RWPE1 (cell line): ENCODE results near the gene EXOC7.

Source experiments
- CTCF ChIA-PET: fragments of 350-600 bp; sonication (Branson Sonifier 250); formaldehyde crosslinking; extraction: SDS; loops from one replicate; lab custom pipeline; 2021; lab: Yijun Ruan, JAX
- POLR2A ChIA-PET: fragments of 400-600 bp; formaldehyde crosslinking; extraction: SDS; loops from one replicate; lab custom pipeline; 2020; ENCODE audit warnings: antibody characterized with exemption; ENCODE audit not compliant: low non-redundant PET; lab: Yijun Ruan, JAX
- DNase-seq: peaks from one replicate; pipeline ENCODE4 v3.0.0; 2012; ENCODE audit warnings: low spot score
- H3K27ac ChIP-seq: fragments of 450-650 bp; 2 replicates; pipeline ENCODE4 v1.5.1; 2017
- TF ChIP-seq, protein P1 (sequence below): fragments of 450-650 bp; conservative IDR thresholded peaks from 2 replicates; pipeline ENCODE4 v1.5.1; 2017; ENCODE audit warnings: low read depth, mild to moderate bottlenecking

The EXOC7 gene

DNA sequence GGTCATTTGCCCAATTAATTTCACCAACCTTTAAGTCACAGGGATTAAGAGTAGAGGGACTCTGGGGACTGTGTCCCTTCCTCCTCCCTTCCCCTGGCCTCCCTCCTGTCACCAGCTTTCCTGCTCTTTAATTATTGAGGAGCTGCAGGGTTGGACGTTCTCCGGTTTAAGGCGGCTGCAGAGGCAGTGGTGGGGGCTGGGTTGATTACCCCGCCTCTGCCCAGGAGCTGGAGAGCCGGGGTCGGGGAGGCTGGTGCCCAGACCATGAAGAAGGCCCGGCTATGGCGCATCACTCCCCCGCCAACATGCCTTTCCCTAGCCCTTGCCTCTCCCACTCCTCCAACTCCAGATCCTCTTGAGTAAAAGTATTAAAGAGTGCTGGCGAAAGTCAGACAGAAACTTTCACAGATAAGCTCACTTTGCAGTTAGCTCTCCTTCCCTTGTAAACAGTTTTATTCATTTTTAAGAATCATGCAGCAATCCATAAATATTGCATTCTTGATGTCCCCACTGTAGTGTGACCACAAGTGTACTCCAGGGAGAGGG lies 38.5 kb upstream of the EXOC7 start:
- DNase-seq, result no peak
- no peak overlapping the region for H3K27ac ChIP-seq
- POLR2A ChIA-PET, result no interaction called here
- CTCF ChIA-PET, result interaction anchor here (2.2 kb wide), 1 partner anchor 137 kb away, joined by 12 read pairs; no protein-coding TSS in a partner anchor
- TF ChIP-seq, protein P1, sequence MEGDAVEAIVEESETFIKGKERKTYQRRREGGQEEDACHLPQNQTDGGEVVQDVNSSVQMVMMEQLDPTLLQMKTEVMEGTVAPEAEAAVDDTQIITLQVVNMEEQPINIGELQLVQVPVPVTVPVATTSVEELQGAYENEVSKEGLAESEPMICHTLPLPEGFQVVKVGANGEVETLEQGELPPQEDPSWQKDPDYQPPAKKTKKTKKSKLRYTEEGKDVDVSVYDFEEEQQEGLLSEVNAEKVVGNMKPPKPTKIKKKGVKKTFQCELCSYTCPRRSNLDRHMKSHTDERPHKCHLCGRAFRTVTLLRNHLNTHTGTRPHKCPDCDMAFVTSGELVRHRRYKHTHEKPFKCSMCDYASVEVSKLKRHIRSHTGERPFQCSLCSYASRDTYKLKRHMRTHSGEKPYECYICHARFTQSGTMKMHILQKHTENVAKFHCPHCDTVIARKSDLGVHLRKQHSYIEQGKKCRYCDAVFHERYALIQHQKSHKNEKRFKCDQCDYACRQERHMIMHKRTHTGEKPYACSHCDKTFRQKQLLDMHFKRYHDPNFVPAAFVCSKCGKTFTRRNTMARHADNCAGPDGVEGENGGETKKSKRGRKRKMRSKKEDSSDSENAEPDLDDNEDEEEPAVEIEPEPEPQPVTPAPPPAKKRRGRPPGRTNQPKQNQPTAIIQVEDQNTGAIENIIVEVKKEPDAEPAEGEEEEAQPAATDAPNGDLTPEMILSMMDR, result no peak

DNA sequence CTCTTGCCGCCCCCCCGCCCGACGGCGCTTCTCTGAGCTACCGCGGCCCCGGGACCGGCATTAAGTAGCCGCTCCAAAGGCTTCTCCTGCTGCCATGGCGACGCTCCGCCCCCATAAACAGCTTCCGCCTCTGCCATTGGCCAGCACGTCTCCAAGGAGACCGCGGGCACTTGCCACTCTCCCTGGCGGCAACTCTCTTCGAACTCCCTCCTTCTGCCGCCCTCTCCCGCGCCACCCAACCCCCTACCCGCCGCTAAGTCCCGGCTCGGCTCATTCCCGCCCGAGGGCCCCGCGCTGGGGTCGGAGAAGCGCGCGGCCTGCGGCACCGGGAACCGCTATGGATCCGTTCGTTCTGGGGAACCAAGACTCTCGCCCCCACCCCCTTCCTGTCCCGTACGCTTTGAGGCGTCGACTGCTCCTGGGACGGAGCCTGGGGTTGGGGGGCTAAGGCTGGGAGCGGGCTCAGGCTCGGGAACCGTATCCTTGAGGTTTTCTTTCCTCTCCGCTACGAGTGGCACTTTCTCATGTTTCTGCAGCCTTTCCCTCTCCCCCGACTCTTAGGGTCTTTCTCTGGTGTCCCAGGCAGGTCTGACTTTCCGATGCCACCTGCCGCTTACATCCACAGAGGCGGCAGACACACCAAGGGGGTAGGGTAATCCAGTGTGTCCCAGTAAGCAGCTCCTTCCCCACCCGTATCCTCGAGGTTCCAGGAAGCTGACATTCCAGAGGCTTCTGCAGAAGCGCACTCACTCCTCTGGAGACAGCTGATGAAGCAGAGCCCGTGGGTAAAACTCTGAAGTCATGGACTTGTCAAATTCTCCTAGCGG lies 37.8 kb upstream of the EXOC7 start, which contains the start of gene FOXJ1:
Gene FOXJ1, minus strand, starts transcription at position 34 of the 827 bp plus-strand sequence. CDS start 850 bp downstream, outside the sequence.
- DNase-seq, result peak; percentile 98
- POLR2A ChIA-PET, result no interaction called here

DNA sequence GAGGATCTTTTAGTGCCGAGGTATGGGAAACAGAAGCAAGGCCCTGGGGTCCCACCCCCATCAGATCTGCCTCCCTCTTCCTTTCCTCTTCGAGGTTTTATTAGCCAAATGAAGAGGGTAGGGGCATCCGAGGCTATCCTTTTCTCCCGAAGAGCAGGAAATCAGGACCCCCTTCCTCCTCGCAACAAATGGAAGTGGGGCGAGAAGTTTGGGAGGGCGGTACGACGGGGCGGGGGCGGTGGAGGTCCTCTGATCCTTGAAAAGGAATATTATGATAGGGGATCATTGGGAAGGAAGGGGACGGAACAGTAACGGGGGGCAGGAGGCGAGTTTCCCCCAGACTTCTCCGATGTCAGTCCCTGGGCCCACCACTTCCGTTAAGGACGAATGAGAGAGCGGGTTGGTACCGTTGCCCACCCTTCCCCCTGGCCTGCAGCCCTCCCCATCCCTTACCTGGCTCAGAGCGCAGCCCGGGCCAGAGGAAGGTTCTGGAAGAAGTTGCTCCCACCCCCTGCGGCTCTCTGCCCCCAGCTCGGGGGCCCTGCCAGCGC lies 37.1 kb upstream of the EXOC7 start:
- TF ChIP-seq, protein P1, result no peak
- H3K27ac ChIP-seq, result no peak overlapping the region
- CTCF ChIA-PET, result interaction anchor here (0.6 to 2.2 kb wide), 3 partner anchors 19 to 139 kb away, joined by 3 to 12 read pairs (median 12); no protein-coding TSS in a partner anchor
- DNase-seq, result no peak
- POLR2A ChIA-PET, result interaction anchor here (0.5 kb wide), 1 partner anchor 132 kb away, joined by 3 read pairs; no protein-coding TSS in a partner anchor

More for the DNA sequence above, 37.8 kb upstream of the EXOC7 start, which contains the start of gene FOXJ1:
- CTCF ChIA-PET, result interaction anchor here (0.5 to 2.2 kb wide), 4 partner anchors 20 to 357 kb away, joined by 3 to 12 read pairs (median 8); no protein-coding TSS in a partner anchor
- no peak within 1 kb of the TSS for H3K27ac ChIP-seq
- TF ChIP-seq, protein P1, result no peak

DNA sequence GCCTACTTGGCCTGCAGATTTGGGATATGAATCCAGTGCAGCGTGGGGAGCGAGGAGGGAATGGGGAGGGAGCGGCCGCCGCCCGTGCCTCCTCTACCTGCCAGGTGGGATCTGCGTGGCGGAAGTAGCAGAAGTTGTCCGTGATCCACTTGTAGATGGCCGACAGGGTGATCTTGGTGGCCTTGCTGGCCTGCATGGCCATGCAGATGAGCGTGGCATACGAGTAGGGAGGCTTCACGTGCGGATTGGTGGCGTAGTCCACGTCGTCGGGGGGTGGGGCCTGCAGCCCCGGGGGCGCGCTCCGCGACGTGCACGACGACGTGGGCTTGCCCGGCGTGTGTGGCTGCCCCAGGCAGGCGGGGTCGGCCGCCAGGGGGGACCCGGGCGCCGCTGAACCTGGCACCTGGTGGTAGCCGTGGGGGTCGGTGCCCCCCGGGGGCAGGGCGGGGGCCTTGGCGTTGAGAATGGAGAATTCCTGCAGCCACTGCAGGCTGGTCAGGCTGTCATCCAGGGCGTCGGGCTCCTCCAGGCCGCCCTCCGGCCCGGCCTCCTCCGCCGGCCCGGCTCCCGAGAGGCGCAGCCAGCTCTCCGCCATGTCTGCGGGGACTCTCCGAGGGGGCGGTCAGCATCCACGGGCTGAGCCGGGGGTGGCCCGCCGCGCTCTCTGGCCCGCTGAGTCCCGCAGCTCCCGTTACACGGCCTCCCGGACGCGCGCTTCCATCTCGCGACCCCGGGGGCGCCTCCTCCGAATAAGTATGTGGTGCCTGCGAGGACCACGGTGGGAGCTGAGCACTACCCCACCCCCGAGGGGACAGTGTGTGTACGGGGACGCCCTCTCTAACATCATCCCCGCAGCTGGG lies 36.4 kb upstream of the EXOC7 start:
- ChIA-PET POLR2A (interaction anchor here (0.5 kb wide), 1 partner anchor 131 kb away, joined by 3 read pairs; no protein-coding TSS in a partner anchor), CTCF (interaction anchor here (0.6 kb wide), 1 partner anchor 17 kb away, joined by 4 read pairs; no protein-coding TSS in a partner anchor)
- no peak overlapping the region for H3K27ac ChIP-seq
- DNase-seq, result no peak
- TF ChIP-seq, protein P1, result no peak

DNA sequence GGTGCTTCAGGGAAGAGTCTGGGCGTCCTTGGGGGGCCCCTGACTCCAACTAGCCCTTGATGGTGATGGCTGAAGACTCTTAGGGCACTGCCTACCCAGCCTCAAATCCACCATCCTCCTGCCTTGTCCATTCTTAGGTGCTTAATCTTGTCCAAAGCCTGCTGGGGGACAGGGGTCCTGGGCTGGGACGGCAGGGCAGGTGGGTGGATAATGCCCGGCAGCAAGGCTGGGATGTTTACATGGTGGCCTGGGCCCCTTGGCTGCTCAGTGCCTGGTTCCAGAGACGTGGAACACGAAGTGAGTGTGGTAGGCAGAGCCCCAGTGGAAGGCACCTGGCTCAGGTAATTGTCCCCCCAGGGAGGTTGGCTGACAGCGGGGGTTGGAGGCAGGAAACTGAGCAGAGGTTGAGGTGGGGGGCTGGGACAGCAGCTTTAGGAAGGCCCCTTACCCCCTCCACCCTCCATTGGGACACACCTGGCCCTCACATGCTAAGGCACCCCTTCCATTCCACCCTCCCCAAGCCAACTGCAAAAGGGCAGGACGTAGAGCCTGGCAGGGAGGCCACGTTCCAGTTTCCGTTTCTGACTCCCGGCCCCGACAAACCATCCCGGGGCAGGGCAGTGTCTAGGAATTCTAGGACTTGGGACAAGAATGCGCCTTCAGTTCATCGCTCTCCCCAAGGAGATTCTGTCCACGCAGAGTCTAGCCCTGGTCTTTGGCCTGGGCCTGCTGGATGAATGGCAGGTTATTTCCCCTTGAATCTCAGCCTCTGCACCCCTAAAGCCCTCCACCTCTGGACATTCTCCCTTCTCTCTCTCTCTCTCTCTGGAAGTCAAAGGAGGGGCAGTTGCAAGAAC lies 35.5 kb upstream of the EXOC7 start:
- no peak for DNase-seq
- ChIA-PET POLR2A (interaction anchor here (0.6 kb wide), 1 partner anchor 11 kb away, joined by 6 read pairs; no protein-coding TSS in a partner anchor), CTCF (no interaction called here)
- TF ChIP-seq, protein P1, result no peak
- H3K27ac ChIP-seq, result no peak overlapping the region
